HG03342 (cell line): ENCODE measurements around the gene TMEM200A.
"Not testable (repeated sequence)": the region's sequence is repeated elsewhere in the genome, so short reads cannot be mapped to it uniquely, and the experiment has no call there.

Experiments used
- ATAC-seq: cut with Tn5 transposase; IDR thresholded peaks from one replicate; pipeline ENCODE4 v1.9.1; 2021; ENCODE audit warnings: mild to moderate bottlenecking, moderate library complexity; ENCODE audit not compliant: unreplicated experiment

TMEM200A gene

DNA sequence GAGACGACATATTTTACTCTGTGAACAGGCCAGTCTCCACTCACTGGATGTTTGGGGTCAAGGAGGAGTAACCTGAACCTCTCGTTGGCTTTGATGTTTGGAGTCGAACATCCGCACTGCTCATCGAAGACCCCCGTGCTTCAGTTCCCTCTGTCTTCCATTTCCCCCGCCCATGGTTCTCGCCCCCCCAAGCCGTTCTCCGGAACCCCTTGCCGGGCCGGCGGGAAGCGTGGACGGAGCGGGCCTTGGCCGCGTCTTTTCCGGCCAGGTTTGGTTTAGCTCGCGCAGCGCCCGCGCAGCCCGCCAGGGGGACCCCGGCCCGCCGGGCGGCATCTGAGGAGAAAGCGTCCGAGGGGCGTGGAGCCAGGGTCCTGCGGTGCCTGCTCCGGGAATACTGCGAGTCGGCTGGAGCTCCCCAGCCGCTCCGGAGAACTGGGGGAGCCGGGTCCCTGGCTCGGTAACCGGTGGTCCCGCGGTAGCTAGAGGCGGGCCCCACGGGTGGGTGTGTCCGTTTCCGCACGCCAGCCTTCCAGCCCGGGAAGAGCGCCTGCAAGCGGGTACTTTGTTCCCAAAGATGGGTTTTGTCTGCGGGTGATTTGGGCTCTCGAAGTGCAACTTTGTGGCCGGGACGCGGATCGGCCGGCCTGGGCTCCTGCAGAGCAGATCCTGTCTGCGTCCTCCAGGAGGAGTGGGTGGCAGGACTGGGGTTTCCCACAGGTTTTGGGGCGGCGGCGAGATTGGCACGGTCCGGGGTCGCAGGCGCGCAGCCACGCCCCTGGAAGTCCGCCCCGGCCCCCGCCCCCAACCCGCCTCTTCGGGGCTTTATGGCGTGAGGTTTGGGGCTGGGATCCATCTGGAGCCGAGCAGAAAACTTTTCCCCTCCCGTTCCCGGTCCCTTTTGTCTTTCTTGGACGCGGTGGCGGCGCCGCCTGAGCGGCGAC is at the start of gene TMEM200A:
TMEM200A (plus strand) TSS at position 852 of the 941 bp plus-strand sequence. CDS start 74,406 bp downstream, outside the sequence.
- ATAC-seq, result no peak

DNA sequence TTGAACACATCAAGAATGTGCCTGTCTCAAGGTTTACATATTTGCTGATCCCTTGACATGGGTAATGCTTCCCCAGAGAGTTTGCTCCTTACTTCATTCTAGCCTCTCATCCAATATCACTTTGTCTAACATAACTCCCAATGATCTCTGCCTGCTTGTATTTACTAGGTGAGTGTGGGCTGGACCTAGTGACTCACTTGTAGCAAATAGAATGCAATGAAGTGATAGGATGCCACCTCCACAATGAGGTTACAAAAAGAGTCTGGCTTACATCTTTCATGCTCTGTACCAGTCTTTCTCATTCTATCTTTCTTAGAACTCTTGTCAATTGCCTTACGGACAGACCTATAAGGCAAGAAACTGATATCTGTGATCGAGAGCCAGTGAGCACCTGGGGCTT is 44.9 kb upstream of the TMEM200A start:
- no peak for ATAC-seq

DNA sequence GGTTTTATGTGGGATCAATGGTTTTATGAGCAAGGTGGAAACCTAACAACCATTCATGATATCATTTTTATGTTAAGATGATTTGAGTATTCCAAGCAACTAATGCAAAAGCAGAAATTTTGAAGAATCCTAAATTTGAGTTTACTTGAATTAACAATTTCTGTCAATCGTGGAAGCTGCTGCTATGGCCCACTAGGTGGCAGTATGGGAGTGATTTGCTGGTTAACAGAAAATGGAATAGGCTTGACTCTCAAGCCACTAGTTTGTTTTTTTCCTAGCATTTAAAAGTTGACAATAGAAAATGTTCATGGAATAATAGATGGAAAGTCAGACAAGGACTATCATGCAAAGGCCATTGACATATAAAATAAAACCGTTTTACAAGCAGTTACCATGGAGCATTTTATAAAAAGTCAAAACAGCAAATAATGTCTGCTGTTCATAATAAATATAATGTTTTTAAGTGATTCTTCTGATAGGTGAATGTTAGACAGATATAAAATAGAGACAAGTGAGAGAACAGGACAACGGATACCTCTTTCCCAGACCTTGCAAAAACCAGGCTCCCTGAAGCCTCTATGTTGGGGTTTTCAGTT is 43.0 kb upstream of the TMEM200A start:
- peak; percentile 69 for ATAC-seq

DNA sequence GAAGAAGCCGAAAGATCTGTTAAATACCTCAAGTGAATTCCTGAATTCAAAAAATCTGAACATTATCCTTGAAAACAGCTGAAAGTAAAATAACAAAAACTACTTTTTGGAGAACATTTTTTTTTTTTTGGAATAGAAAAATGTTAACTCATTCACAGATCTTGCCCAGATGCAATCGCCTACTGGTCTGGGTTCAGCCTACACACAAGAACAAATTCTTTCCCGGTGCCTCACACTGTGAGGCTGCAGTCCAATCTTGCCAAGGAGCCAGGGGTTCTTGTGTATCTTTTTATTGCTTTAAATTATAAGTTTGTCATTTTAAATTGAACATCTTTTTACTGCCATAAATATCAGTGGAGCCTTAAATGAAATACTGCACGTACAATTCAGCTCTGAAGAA is 41.2 kb upstream of the TMEM200A start:
- ATAC-seq, result no peak

DNA sequence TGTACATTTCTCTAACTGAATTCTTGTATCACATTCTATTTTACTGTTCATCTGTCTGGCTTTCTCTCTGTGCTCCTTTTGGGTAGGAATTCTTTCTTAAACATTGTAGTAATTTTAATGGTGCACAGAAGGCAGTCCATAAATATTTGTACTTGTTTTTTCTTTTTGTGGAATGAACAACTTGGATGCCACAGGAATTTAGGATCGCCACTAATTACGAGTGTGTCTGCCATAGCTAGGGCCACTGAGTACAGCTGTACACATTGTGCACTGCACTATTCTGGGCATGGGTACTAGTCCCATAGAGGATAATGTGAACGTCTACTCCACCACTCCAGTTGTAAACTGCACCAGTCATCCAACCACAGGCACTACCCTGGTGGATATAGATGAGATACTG is 39.3 kb upstream of the TMEM200A start:
- ATAC-seq, result no peak

DNA sequence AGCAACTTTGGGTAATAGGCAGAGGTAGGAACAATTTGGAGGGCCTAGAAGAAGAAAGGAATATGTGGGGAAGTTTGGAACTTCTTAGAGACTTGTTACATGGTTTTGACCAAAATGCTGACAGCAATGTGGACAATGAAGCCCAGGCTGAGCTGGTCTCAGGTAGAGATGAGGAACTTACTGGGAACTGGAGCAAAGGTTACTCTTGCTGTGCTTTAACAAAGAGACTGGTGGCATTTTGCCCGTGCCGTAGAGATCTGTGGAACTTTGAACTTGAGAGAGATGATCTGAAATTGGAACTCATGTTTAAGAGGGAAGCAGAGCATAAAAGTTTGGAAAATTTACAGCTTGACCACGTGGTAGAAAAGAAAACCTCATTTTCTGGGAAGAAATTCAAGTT is 28.3 kb upstream of the TMEM200A start:
- ATAC-seq, result no peak

DNA sequence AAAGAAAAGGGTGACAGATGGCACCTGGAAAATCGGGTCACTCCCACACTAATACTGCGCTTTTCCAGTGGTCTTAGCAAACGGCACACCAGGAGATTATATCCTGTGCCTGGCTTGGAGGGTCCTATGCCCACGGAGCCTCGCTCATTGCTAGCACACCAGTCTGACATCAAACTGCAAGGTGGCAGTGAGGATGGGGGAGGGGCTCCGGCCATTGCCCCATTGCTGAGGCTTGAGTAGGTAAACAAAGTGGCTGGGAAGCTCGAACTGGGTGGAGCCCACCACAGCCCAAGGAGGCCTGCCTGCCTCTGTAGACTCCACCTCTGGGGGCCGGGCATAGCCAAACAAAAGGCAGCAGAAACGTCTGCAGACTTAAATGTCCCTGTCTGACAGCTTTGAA is 19.5 kb upstream of the TMEM200A start:
- ATAC-seq, result not testable (repeated sequence)

DNA sequence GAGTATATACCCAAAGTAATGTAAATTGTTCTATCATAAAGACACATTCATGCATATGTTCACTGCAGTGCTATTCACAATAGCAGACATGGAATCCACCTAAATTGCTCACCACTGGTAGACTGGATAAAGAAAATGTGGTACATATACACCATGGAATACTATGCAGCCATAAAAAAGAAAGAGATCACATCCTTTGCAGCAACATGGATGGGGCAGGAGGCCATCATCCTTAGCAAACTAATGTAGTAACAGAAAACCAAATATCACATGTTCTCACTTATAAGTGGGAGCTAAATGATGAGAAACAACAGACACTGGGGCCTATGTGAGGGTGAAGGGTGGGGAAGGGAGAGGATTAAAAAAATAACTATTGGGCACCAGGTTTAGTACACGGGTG is 11.5 kb upstream of the TMEM200A start:
- no peak for ATAC-seq

DNA sequence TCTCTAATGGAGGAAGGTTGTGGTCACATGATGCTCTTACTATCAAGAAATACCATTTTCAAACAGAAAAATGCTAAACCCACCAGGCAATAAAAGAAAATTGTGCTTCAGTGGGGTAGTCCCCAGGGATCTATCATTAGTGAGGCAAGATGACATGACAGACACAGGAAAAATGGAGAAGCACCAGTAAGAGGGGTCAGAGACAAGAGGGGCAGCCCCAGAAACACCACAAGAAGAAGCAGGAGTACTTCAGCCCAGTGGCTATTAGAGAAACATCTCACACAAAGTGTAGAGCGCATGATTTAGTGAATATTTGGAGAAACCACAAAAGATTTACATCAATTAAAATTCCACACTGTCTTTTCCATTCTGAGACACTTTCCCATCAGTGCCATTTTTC is 10.2 kb upstream of the TMEM200A start:
- no peak for ATAC-seq

DNA sequence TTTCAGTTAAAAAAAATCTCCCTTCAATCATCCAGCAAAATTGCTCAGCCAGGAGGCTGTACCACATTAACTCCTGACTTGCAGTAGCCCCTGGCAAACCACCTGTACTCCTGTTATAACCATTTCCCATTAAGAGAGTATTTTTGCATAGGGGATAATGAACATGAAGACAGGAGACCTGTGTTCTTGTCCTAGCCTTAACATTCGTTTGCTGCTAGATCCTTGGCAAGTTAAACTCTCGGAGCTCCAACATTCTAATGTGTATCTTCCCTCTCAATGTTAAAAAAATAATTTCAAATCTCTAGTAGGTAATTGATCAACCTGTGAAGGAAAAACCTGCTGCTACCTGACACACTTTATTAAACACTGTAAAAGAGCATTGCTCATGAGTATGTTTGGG is 8.4 kb upstream of the TMEM200A start:
- ATAC-seq, result no peak

DNA sequence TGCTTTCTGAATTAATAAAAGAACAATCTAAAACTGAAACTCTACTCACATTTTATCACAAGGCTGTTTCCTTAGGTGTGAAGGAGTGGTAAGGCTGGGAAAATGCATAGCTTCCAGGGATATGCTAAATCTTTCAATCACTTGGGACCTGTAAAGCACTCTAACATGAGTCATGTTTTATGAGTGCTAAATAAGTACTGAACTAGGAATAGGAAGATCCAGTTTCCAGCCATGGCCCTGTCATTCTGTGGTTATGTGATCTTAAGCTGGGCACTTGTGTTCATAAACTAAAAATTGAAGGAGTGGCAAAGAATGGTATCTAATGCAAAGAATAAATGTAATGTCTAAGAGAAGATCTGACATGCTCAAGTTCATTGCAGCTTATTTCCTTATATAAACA is 6.1 kb upstream of the TMEM200A start:
- ATAC-seq, result no peak

DNA sequence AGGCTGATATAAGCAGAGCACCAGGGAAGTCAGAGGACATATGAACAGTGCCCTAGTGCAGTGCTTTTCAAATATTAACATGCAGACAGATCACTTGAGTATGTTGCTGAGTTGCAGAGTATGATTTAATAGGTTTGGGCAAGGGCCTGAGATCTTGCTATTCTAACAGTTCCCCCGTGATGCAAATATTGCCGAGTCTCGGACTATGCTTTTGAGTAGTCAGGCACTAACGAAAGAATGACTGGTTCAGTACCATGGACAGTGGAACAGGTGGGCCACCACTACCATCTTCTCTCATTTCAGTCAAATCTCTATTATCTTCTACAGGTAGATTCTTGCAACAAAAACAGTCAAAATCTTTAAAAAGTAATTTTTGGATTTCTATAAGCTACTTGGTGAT is 3.7 kb upstream of the TMEM200A start:
- no peak for ATAC-seq

DNA sequence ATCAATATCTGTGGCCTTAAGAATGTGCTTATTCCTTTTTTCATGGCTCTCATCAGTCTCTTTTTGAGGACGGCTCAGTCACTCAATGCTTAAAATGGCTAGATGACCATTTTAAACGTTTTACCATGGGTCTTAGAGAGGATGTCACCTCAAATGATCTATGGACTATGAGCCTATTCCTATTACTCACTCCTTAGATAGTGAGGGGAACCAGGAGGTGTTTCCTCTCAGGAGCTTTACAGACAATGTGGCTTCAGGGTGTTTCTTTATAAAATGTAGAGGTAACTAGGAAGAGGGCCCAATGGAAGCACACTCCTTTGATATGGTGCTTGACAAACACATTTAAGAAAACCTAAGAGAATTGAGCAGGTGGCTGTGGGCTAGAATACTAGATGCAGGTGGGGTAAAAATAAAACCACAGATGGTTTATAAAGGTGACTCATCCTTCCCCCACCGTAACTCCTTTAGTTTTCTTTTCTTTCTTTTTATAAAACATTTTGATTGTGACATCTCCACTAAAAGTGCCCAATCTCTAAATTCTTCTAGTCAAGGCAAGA is 1.5 kb upstream of the TMEM200A start:
- no peak for ATAC-seq

DNA sequence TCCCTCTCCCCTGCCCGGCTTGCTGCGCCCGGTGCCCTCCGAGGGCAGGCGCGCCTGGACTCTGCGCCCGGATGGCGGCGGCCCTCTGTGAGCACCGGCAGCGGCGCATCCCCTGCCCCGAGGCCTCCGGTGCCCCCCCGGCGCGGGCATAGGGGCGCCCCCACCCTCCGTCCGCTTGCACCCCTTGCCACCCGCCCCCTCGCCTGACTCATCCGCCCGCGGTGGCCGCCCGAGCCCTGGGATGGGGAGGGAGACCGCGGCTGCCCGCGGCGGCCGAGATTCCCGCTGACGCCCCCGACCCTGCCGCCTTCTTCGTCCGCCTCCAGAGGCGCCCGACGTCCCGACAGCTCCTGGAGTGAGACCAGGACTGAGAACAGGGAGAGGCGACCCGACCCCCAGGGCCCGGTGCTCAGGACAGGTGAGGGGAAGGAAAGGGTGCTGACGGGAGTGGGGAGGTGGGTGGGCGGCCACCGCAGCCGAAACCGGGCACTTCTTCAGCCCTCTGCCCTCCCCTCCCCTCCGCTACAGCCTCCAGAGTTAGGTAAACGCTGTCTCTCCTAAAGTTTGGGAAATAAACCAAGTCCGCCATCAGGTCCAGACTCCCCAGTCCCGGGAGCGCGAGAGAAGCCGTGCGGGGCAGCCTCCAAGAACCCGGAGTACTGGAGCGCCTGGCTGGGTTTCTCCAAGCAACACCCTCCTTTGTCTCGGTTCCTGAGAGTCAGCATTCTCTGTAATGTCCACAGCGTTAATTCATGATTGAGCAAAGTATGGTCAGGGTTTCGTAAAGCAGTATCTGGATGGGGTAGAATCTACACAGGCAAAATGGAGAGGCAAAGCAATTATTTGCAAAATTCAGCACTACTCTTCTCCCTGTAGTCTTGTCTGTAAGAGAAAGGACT is 539 bp downstream of the TMEM200A start:
- no peak for ATAC-seq

DNA sequence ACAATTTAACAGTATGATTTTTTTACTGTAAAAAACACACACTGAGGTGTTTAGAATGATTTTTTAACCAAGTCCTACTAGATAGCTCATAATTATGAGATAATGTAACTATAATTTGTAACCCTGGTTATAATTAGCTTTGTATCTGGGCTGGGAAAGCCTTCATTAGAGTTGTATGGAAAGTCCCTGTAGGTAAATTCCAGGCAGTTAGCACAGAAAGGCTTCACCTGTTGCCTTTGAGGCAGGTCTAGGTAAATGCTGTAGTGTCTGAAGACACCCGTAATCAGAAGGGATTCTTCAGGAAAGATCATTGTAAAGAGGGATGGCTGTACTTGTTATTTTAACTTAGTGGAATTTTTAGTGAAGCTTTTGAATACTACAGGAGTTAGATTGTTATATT is 1.9 kb downstream of the TMEM200A start:
- ATAC-seq, result no peak

DNA sequence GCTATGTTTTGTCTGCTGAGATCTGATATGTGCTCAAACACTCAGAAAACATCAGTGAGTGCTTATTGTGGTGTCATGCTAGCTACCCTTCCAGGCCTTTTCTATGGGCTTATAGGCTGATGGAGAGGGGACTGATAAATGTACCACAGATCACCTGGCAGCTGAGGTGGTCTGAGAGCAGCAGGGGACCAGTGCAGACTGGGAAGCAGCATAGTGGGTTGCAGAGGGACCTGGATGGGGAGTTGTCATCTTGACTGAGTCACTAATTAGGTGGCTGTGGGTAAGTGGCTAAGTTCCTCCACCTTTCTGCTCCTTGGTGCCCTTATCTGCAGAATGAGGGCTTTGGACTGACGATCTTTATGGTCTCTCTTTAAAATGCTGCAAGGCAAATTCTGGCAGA is 2.8 kb downstream of the TMEM200A start:
- no peak for ATAC-seq

DNA sequence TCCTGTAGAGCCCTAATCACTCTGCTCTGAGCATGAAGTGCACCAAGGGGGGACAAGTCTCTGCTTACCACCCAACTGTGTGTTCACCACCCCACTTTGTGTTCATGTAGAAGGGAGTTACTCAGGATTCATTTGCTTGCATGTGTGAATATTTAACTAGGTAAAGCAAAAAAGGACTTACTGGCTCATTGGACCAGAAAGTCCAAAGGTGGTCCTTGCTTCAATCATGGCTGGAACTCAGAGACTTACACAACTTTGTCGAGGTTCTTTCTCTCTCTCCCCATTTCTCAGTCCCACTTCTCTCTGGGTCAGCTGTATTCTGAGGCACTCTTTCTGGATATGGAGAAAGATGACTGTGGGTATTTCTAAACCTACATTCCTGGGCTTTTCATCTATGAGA is 4.0 kb downstream of the TMEM200A start:
- no peak for ATAC-seq

DNA sequence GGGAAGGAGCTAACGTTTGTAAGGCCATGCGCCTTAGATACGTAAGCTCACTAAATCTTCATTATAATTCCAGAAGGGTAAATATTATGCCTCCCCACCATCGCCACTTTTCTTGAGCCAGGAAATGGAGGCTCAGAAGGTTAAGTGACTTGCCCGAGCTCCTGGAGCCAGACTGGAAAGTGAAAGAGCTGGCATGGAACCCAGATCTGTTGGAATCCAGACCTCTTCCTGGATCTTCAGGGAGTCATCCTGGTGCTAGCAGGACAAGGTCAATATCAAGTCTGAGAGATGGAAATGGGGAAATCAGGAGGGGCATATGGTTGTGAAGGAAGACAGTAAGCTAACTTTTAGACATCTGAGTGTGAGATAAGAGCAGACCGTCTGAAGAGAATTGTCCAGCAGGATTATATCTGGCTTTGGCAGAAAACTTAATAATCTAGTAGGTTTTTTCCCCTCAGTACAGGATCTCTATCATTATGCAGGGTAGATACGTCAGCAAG is 6.2 kb downstream of the TMEM200A start:
- ATAC-seq, result no peak

DNA sequence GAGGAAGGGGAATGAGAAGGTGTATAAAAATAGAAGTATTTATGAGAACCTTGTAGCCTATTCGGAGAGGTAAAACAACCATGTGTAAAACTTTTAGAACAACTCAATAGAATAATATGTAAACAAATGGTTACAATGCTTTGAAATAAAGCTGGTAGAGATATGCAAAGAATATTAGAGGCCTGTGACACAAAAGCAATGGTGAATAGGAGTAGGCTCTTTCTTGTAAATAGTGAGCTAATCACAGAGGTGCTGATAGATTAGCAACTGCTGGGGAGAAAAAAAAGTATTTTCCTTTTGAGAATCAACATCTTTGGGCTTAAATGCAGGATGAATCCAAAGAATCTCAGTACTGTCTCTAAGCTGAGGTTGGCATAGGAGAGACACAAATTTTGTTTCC is 7.0 kb downstream of the TMEM200A start:
- no peak for ATAC-seq

DNA sequence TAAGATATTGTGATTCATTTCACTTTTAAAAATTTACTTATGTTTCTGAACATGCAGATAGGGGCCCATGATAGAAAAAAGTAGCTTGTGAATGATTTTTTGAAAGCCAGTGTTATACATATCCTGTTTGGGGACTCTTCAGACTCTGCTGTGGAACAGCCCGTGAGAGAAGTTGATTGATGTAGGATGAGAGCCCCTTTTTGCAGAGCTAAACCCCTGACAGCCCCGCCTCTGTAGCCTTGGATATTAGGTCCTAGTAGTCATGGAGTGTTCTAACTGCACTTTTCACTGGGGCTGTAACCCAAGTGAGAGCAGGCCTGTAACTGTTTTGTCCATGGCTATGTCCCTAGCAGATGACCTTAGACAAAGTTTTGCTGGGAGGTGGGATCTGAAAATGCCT is 8.2 kb downstream of the TMEM200A start:
- no peak for ATAC-seq

DNA sequence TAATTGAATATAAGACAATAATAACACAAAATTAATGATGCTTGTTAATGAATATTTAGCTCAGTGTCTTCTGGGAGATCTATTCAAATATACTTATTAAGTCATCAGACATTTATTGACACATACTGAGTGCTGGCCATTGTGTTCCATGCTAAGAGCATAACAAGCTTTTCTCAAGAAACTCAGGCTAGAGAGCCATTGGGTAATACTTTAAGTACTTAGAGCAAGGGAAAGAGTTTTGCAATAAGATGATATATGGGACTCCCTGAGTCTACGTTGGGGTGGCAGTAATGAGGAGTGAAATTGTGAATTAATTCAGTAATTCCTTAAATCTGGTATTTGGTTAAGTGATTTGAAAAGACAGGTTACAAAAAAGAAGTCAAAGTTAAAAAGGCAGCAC is 11.1 kb downstream of the TMEM200A start:
- no peak for ATAC-seq
